GM19372 (cell line): ENCODE data around the gene GDI1.
A peak's percentile ranks its signal among the peaks of the same experiment; 100 is the strongest.

ENCODE experiments used
- ATAC-seq: cut with Tn5 transposase; IDR thresholded peaks from one replicate; pipeline ENCODE4 v1.9.1; 2021; ENCODE audit warnings: mild to moderate bottlenecking, low read depth, moderate library complexity; ENCODE audit not compliant: unreplicated experiment

GDI1 gene

GRCh38 chrX:154408659-154409221, 28.2 kb upstream of the GDI1 start:
- ATAC-seq = peak; percentile 11

DNA sequence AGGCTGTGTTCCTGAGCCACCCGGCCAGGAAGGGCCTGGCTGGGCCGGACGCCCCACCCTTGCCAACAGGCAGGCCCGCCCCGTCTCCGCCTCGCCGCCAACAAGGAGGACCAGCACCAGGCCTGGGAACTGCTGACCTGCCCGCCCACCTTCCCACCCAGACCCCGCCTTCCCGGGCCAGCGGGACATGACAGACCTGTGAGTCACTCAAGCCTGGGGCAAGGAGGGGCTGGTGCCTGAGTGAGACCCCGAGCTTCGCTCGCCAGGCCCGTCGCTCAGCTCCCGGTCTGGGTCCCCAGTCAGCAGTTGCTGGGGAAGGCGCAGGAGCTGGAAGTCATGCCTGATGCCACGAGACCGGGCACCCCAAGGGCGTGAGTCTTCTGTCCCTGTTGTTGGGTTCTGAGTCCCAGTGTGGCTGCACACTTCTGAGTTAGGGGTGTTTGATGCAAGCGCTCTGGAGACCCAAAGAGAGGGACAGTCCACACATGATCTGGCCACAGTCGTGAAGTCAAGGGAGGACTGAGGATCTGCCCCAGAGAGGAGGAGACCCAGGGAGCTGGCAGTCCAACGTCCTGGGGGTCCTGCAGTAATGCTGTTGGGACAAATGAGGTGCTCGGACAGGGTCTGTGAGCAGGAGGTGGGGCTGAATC, 27.6 kb upstream of the GDI1 start, which contains the start of gene DNASE1L1:
DNASE1L1 (minus strand) TSS at position 33 of the 650 bp plus-strand sequence. CDS start 3,686 bp downstream, outside the sequence.
- peak; percentile 47 for ATAC-seq

GRCh38 chrX:154411981-154412340, 25.0 kb upstream of the GDI1 start:
- ATAC-seq = no peak

GRCh38 chrX:154412468-154412867, 24.5 kb upstream of the GDI1 start:
- ATAC-seq = no peak

- ATAC-seq = no peak
Observed at GRCh38 chrX:154413142-154413541, 23.8 kb upstream of the GDI1 start.

DNA sequence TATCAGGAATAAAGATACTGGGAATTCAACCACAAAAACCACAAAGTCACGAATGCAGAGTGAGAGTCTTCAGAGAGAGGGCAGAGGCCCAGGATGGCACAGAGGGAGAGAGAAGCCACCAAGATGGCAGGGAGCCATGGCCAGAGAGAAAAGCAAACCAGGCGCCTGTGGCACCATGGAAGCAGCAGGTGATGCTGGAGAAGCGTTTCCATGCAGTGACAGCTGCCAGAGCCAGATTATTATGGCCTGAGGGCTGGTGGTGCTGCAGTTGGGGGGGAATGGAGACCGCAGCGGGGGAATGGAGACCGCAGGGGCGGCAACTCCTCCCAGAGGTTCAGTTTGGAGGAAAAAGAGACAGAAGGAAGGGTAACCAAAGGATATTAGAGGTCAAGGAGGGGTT, 19.8 kb upstream of the GDI1 start:
- ATAC-seq = no peak

DNA sequence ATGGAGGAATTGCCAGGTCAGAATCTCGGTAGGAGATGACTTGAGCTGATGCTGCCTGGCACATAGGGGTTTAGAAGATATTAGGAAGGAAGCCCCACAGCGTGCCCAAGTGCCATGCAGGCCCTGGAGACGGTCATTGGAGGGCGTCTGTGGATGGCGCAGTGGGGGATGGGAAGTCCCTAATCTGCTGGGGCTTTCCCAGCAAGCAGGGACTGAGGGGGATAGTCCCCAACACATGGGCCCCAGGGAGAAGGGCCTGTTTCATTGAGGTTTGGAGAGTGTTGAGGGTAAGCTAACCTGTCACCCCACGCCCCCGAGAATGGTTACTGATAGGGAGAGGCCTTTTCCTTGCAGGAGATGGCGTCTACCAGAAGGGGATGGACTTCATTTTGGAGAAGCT, 17.8 kb upstream of the GDI1 start:
- no peak for ATAC-seq

GRCh38 chrX:154419688-154420401, 17.1 kb upstream of the GDI1 start:
- no peak for ATAC-seq

DNA sequence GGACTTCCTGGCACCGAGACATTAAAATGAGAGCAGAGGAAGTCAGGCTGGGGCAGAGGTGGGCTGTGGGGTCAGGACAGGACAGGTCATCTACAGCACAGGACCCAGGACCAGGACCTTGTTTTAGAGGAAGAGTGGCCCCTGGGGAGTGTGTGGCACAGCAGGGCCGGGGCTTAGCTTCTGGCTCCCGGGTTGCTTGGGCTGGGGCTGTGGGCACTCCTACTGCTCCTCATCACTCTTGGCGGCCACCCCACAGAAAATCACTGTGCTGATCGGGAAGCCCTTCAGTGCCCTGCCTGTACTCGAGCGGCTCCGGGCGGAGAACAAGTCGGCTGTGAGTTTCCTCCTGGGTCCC, 16.6 kb upstream of the GDI1 start:
- ATAC-seq = no peak

GRCh38 chrX:154426916-154427770, 9.8 kb upstream of the GDI1 start:
- ATAC-seq = no peak

DNA sequence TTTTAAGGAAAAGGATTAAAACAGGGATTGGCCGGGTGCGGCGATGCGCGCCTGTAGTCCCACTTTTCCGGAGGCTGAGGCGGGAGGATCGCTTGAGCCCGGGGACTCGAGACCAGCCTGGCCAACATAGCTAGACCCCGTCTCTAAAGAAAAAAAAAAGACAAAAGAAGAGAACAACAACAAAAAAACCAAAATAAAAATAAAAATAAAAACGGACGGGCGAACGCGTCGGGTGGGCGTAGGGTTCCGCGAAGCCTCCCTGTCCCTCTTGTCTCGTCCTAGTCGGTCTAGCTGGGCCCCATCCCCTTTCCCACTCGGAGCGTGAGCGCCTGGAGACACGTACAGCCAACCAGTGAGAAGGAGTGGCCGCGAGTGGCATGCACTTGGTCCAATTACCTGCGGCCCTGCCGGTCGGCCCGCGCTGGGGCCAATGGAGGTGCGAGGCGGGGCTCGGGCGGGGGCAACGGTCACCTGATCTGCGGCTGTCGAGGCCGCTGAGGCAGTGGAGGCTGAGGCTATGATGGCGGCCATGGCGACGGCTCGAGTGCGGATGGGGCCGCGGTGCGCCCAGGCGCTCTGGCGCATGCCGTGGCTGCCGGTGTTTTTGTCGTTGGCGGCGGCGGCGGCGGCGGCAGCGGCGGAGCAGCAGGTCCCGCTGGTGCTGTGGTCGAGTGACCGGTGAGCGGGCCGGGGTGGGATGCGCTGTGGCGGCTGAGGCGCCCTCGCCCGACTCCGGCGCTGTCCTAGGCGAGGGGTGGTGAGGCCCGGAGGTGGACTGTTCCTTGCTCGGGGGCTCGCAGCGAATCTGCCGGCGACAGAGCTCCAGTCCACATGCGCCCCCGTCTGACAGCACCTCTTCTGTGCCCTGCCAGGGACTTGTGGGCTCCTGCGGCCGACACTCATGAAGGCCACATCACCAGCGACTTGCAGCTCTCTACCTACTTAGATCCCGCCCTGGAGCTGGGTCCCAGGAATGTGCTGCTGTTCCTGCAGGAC, 8.5 kb upstream of the GDI1 start, which contains the start of gene ATP6AP1:
ATP6AP1 (plus strand) TSS at position 502 of the 996 bp plus-strand sequence; CDS start at position 518, 16 bp downstream.
- ATAC-seq = peak; percentile 98

DNA sequence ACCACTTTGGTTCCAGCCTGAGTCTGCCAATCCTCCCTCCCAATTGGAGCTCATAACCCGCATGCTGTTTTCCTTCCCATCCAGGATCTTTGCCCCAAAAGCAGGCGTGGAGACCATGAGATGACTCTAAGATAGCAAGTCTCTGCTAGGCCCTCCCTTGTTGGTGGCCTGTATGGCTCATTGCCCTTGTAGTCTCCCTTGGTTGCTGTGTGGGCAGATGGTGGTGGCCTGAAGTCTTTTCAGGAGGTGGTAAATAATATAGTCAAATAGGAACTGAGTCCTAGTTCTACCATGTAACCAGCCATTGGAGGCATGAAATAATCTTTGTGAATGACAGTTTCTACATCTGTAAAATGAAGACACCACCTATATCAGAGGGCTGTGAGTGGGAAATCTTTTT, 7.2 kb upstream of the GDI1 start:
- ATAC-seq = no peak

GRCh38 chrX:154430479-154430878, 6.5 kb upstream of the GDI1 start:
- no peak for ATAC-seq

- ATAC-seq = no peak
Observed at GRCh38 chrX:154430916-154431315, 6.0 kb upstream of the GDI1 start.

DNA sequence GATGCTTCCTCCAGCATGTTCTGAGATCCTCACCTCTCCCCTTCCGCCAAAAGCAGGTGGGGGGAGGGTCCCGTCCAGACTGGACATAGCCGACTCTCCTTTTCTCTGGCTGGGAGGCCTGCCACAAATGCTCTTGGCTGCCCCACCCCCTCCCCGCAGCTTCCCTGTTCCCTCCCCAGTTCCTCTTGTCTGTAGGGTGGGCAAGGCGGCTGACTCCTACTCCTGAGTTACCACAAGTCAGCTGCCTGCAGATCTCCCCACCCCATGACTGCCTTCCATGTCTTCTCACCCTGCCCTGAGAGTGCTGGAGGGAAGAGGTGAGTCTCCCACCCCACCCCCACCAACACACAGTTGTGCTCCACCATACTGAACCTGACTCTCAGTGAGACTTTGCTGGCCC, 5.6 kb upstream of the GDI1 start:
- no peak for ATAC-seq

DNA sequence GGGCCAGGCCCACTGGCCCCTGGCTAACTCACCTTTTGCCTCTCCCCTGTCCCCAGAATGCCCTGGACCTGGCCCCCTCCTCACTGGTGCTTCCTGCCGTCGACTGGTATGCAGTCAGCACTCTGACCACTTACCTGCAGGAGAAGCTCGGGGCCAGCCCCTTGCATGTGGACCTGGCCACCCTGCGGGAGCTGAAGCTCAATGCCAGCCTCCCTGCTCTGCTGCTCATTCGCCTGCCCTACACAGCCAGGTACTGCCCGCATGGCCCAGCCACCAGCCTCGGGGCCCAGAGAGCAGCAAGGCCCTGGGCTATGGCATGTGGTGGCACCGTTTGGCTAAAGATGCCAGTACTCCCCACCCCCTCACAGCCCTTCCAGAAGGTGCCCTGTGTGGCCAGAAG, 4.7 kb upstream of the GDI1 start:
- no peak for ATAC-seq

- no peak for ATAC-seq
Observed at GRCh38 chrX:154433605-154434004, 3.3 kb upstream of the GDI1 start.

GRCh38 chrX:154434394-154435168, 2.4 kb upstream of the GDI1 start:
- no peak for ATAC-seq

- no peak for ATAC-seq
Observed at GRCh38 chrX:154435171-154435733, 1.7 kb upstream of the GDI1 start.
